Memory B cell (primary cell): Measurements from ENCODE around the gene ARHGAP1.

Experiments used
- ATAC-seq: fragments of 150-1000 bp; cut with Tn5 transposase; 2 replicates; pipeline ENCODE4 v1.10.0; 2021; ENCODE audit warnings: low read depth, mild to moderate bottlenecking, moderate library complexity
- DNase-seq, 2 donors: peaks; one replicate each; pipeline ENCODE4 v3.0.0; 2022; ENCODE audit warnings: low spot score in 2 of 2
- H3K27ac Mint-ChIP-seq: one replicate; pipeline ENCODE4 v1.8.0; 2022; ENCODE audit warnings: mild to moderate bottlenecking, moderate library complexity, mixed read lengths
- H3K27me3 Mint-ChIP-seq: one replicate; pipeline ENCODE4 v1.8.0; 2022; ENCODE audit warnings: mixed read lengths
- H3K36me3 Mint-ChIP-seq: one replicate; pipeline ENCODE4 v1.8.0; 2022; ENCODE audit warnings: mild to moderate bottlenecking, mixed read lengths
- H3K4me1 Mint-ChIP-seq: one replicate; pipeline ENCODE4 v1.8.0; 2022; ENCODE audit warnings: mixed read lengths
- H3K4me3 Mint-ChIP-seq: one replicate; pipeline ENCODE4 v1.8.0; 2022; ENCODE audit warnings: mild to moderate bottlenecking, moderate library complexity, mixed read lengths
- H3K9me3 Mint-ChIP-seq: one replicate; pipeline ENCODE4 v1.8.0; 2022; ENCODE audit warnings: mixed read lengths

Gene ARHGAP1

DNA sequence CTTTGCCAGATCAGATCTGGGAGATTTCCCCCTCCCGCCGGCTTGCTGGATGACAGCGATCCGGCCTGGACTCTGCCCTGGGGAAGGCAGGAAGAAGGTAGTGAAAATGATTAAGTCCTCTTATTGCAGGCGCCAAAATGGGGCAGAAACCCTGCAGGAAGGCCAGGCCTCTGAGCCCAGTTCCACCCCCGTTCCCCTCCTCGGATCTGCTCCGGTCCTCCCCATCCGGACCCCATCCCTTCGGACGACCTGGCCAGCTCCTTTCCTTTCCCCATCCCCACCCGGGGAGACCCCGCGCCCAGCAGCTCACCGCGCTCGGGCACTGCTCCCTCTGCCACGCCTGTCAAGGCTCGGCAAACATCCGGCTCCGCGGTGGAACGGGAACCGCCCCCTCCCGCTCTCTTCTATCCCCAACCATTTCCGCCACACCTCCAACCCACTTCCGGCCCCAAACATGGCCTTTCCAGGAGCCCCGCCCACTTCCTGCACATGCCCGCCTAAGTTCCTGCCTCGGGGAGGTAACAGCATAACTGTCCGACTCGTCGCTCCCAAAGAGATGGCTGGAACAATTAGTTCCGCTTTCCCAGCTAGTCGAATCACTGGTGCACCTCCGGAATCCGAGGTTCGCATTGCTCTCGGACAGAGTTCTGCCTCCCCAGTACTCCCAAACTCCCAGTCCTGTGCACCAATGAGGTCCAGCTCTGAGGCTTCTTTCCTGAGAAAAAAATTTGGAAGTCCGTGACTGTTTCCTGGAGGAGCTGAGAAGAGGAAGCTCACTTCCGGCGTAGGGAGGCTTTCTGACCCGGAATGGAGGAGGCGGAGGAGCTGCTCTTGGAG lies at the start of gene ARHGAP1, which contains the start of gene ZNF408:
TSS of gene ARHGAP1 (minus strand) at position 379 of the 837 bp plus-strand sequence. CDS start 4,512 bp downstream, outside the sequence.
TSS of gene ZNF408 (plus strand) at position 791 of the 837 bp plus-strand sequence. CDS start at position 808, 17 bp downstream.
- Mint-ChIP-seq H3K27me3 (no peaks in the 10 kb centered on the region), H3K9me3 (no peaks in the 10 kb centered on the region), H3K27ac (peak within 1 kb of the TSS; percentile 89), H3K36me3 (peaks cover 7% of the 10 kb centered on the region), H3K4me3 (peak within 1 kb of the TSS; percentile 97), H3K4me1 (peaks cover 22% of the 10 kb centered on the region)
- peak; percentile 96 to 98 for DNase-seq
- peak; percentile 96 for ATAC-seq

DNA sequence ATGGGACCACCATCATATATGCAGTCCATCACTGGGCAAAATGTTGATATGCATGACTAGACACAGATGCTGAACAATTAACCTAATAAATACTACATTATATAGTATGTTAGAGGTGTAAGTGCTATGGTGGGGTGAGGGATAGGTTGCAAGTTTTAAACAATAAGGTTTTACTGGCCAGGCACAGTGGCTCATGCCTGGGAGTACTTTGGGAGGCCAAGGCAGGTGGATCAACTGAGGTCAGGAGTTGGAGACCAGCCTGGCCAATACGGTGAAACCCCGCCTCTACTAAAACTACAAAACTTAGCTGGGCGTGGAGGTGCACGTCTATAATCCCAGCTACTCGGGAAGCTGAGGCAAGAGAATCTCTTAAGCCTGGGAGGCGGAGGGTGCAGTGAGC lies 46.7 kb upstream of the ARHGAP1 start:
- no peaks in the 10 kb centered on the region for H3K27me3 Mint-ChIP-seq
- H3K4me3 Mint-ChIP-seq: no peak overlapping the region
- H3K4me1 Mint-ChIP-seq: no peaks in the 10 kb centered on the region
- ATAC-seq (no peak), DNase-seq (no peak)
- H3K27ac Mint-ChIP-seq: no peak overlapping the region
- H3K9me3 Mint-ChIP-seq: no peaks in the 10 kb centered on the region
- H3K36me3 Mint-ChIP-seq: peaks cover 51% of the 10 kb centered on the region

DNA sequence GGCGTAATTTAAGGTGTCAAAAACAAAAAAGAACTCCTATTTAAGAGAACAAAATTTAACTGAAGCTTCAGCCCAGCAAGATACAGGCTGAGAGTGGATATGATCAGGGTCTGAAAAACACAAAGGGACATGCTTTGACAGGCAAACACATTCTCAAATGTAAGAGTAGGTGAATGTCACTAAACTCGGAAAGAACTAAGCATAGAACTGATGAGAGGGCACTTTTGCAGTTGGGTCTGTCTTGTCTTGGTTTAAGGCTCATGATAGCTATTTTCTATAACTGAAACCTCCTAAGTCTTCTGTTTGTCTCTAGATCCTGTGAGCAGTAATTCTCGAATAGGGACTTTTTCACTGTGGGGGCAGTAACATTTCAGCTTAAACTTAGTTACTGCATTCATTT lies 45.6 kb upstream of the ARHGAP1 start:
- peaks cover 48% of the 10 kb centered on the region for H3K36me3 Mint-ChIP-seq

DNA sequence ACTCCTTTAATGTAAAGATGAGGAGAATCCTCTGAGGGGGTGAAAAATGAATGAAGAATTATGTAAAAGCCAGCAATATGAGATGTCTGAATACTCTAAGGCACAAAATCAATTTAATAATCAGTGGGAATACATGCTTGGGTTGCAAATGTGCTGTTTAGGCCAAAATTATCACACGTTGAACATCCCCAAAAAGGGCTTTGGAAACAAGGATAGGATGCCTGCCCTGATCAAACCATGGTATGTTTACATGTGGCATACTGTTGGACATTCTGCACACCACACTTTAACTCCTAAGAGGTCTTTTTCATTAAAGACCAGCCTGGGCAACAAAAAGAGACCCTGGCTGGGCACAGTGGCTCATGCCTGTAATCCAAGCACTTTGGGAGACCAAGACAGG lies 44.9 kb upstream of the ARHGAP1 start:
- Mint-ChIP-seq H3K9me3 (no peaks in the 10 kb centered on the region), H3K27ac (no peak overlapping the region), H3K36me3 (peaks cover 48% of the 10 kb centered on the region), H3K27me3 (no peaks in the 10 kb centered on the region), H3K4me3 (no peak overlapping the region), H3K4me1 (no peaks in the 10 kb centered on the region)
- no peak for ATAC-seq
- DNase-seq: no peak

More for the DNA sequence above, 45.6 kb upstream of the ARHGAP1 start:
- Mint-ChIP-seq H3K27me3 (no peaks in the 10 kb centered on the region), H3K27ac (no peak overlapping the region), H3K4me3 (no peak overlapping the region), H3K4me1 (no peaks in the 10 kb centered on the region), H3K9me3 (no peaks in the 10 kb centered on the region)
- DNase-seq (no peak), ATAC-seq (no peak)

DNA sequence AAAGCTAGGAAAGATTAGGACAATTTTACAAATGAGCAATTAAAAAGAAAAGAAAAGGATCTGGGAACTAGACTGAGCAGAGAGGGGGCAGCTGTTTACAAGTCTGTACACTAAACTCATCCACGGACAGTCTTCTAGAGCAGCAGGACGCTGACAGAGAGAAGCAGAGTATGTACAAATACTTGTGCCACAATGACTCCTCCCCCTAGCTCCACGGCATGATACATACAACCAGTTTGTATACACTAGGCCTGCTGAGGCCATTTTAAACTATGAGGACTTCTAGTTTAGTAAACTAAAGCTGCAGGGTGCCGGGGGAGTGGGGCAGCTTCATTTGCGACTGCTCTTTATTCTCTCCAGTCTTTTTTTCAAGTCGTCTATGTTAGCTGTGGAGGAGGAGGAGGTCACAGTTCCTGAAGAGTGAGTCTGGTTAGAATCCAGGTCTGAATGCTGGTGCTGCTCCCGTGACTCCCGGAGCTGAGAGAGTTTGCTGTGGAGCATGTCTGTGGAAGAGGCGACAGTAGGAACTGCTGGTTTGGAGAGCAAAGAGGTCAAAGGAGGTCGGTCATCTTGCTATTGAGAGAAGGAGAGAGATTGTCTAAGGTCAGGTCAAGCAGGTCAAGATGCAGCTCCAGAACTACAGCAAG lies 43.4 kb upstream of the ARHGAP1 start:
- H3K9me3 Mint-ChIP-seq: no peaks in the 10 kb centered on the region
- H3K27ac Mint-ChIP-seq: no peak overlapping the region
- no peak for DNase-seq
- H3K27me3 Mint-ChIP-seq: no peaks in the 10 kb centered on the region
- no peak for ATAC-seq
- H3K4me1 Mint-ChIP-seq: no peaks in the 10 kb centered on the region
- H3K4me3 Mint-ChIP-seq: no peak overlapping the region
- H3K36me3 Mint-ChIP-seq: peaks cover 42% of the 10 kb centered on the region

DNA sequence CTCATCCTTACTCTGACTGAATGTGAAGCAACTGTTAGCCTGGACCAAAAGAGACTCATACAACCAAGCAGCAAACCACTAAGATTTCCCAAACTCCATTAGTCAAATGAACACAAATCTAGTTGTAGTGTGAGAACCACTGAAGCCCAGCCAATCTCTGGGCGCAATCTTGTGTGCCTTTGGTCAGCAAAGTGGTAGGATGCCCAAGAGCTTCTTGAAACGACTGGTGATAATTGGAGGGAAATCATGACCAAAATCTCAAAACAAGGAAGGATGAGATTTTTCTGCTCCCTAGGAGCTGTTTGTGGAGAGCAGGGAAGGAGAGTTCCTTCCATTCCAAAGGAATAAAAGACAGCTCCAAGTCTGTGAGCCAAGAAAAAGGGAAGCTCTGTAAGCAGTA lies 42.6 kb upstream of the ARHGAP1 start:
- Mint-ChIP-seq H3K27me3 (no peaks in the 10 kb centered on the region), H3K36me3 (peaks cover 40% of the 10 kb centered on the region), H3K9me3 (no peaks in the 10 kb centered on the region), H3K4me1 (no peaks in the 10 kb centered on the region), H3K4me3 (no peak overlapping the region), H3K27ac (no peak overlapping the region)
- ATAC-seq (no peak), DNase-seq (no peak)

DNA sequence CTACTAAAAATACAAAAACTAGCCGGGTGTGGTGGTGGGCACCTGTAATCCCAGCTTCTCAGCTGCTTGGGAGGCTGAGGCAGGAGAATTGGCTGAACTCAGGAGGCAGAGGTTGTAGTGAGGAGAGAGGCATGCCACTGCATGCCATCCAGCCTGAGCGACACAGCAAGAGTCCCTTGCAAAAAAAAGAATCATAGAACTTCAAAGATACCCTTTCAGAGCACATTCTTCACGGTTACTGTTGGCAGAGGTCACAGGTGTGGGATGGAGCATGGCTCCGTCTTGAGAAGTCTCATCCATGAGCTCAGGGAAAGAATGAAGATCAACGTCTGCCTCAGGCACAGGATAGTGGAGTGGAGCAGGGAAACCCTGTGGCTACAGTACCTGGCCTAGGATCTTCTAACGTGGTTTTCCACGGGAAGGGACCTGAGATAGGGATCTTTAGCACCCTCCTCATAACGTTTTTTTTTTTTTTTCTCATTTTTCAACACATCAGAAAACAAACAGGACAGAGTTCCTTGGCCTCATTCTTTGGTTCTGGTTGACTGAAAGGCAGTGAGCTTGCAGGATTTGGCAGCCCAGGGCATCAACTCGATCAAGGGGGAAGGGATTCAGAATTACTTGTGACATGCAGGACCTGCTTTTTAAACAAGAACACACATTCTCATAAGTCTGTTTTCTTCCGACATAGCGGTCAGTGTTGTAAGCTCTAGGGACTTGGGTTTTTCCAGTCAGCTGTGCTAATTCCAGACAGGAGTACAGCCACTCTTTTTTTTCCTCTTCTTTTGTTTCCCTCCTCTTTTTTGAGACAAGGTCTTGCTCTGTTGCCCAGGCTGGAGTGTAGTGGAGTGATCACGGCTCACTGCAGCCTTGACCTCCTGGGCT lies 41.4 kb upstream of the ARHGAP1 start:
- Mint-ChIP-seq H3K36me3 (peaks cover 33% of the 10 kb centered on the region), H3K4me1 (no peaks in the 10 kb centered on the region), H3K4me3 (no peak overlapping the region), H3K27ac (no peak overlapping the region), H3K27me3 (no peaks in the 10 kb centered on the region), H3K9me3 (no peaks in the 10 kb centered on the region)
- ATAC-seq: no peak
- DNase-seq: no peak

DNA sequence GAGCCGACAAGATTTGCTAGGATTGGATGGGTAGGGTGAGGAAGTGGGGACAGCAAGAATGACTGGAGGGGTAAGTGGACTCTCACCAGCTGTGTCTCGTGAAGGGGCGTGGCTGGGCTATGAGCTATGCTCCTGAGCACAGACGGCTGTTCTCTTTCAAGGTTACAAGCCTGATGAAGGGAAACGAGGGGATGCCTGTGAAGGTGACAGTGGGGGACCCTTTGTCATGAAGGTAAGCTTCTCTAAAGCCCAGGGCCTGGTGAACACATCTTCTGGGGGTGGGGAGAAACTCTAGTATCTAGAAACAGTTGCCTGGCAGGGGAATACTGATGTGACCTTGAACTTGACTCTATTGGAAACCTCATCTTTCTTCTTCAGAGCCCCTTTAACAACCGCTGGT lies 38.5 kb upstream of the ARHGAP1 start:
- no peaks in the 10 kb centered on the region for H3K9me3 Mint-ChIP-seq
- H3K27me3 Mint-ChIP-seq: no peaks in the 10 kb centered on the region
- ATAC-seq (no peak), DNase-seq (no peak)
- H3K27ac Mint-ChIP-seq: no peak overlapping the region
- H3K4me1 Mint-ChIP-seq: no peaks in the 10 kb centered on the region
- H3K36me3 Mint-ChIP-seq: peaks cover 17% of the 10 kb centered on the region
- H3K4me3 Mint-ChIP-seq: no peak overlapping the region

DNA sequence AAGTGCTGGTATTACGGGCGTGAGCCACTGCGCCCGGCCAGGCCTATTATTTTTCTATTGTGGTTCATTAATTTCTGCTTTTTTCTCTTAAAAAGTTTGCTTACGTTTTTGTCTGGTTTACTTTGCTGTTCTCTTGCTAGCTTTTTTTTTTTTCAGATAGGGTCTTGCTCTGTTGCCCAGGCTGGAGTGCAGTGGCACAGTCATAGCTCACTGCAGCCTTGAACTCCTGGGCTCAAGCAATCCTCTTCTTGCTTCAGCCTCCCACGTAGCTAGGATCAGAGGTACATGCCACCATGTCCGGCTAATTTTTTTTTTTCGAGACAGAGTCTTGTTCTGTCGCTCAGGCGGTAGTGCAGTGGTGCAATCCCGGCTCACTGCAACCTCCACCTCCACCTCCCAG lies 37.3 kb upstream of the ARHGAP1 start:
- H3K9me3 Mint-ChIP-seq: no peaks in the 10 kb centered on the region
- H3K27me3 Mint-ChIP-seq: no peaks in the 10 kb centered on the region
- no peaks in the 10 kb centered on the region for H3K4me1 Mint-ChIP-seq
- H3K36me3 Mint-ChIP-seq: peaks cover 11% of the 10 kb centered on the region
- no peak for DNase-seq
- no peak overlapping the region for H3K27ac Mint-ChIP-seq
- no peak overlapping the region for H3K4me3 Mint-ChIP-seq
- ATAC-seq: no peak

DNA sequence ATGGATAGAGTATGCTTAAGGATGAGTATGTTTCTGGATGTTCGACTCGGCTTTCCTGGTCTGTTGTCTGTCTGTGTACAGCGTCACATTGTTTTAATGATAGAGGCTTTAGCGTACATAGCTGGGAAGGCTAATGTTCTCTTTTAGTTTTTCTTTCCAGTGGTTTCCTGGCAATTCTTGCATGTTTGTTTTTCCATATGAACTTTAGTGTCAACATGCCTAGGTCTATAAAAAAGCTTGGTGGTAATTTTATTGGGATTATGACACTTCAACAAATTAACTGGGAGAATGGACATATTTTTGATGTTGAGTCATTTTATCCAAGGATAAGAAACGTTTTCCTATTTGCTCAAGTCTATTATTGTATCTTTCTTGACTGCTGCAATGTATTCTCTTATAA lies 36.2 kb upstream of the ARHGAP1 start:
- Mint-ChIP-seq H3K4me1 (no peaks in the 10 kb centered on the region), H3K27ac (no peak overlapping the region), H3K27me3 (no peaks in the 10 kb centered on the region), H3K4me3 (no peak overlapping the region), H3K36me3 (peaks cover 5% of the 10 kb centered on the region), H3K9me3 (no peaks in the 10 kb centered on the region)
- ATAC-seq (no peak), DNase-seq (no peak)

DNA sequence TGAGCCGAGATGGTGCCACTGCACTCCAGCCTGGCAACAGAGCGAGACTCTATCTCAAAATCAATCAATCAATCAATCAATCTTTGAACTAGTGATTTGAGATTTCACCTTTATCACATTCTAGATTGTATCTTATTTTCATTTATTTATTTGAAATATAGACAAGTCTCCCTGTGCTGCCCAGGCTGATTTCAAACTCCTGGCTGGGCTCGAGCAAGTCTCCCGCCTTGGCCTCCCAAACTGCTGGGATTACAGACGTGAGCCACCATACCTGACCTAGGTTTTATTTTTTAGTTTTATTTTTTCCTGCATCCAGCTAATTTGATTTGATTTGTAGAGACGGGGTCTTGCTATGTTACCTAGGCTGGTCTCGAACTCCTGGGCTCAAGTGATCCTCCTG lies 35.7 kb upstream of the ARHGAP1 start:
- Mint-ChIP-seq H3K4me1 (no peaks in the 10 kb centered on the region), H3K36me3 (peaks cover 2% of the 10 kb centered on the region), H3K27ac (no peak overlapping the region), H3K9me3 (no peaks in the 10 kb centered on the region), H3K27me3 (no peaks in the 10 kb centered on the region), H3K4me3 (no peak overlapping the region)
- DNase-seq (no peak), ATAC-seq (no peak)

DNA sequence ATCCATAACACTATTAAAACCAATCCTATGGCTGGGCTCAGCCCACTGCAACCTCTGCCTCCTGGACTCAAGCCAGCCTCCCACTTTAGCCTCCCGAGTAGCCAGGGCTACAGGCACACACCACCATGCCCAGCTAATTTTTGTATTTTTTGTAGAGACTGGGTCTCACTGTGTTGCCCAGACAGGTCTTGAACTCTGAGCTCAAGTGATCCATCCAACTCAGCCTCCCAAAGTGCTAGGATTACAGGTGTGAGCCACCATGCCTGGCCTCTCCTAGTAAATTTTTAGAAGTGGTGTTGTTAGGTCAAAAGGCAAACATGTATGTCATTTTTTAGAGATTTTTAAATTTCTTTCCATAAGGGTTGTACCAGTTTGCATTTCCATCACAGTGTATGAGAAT lies 32.8 kb upstream of the ARHGAP1 start:
- DNase-seq (no peak), ATAC-seq (no peak)
- Mint-ChIP-seq H3K4me1 (no peaks in the 10 kb centered on the region), H3K9me3 (no peaks in the 10 kb centered on the region), H3K4me3 (no peak overlapping the region), H3K36me3 (no peaks in the 10 kb centered on the region), H3K27ac (no peak overlapping the region), H3K27me3 (no peaks in the 10 kb centered on the region)

DNA sequence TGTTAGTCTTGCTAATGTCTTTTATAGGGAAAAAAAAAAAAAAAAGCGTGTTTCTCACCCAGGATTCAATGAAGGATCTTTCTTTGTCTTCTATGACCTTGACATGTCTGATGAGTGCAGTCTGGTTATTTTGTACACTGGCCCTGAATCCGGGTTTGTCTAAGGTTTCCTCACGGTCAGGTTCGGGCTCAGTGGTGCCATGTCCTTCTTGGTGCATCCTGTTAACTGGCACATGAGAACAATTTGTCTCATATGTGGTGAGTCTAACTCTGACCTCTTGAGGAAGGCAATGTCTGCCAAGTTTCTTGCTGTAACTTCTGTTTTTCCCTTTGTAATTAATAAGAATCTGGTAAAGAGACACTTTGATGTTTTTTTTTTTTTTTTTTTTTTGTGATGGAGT lies 31.1 kb upstream of the ARHGAP1 start:
- no peaks in the 10 kb centered on the region for H3K36me3 Mint-ChIP-seq

More for the DNA sequence above, 31.1 kb upstream of the ARHGAP1 start:
- DNase-seq (no peak), ATAC-seq (no peak)
- Mint-ChIP-seq H3K27ac (no peak overlapping the region), H3K4me1 (no peaks in the 10 kb centered on the region), H3K4me3 (no peak overlapping the region), H3K27me3 (no peaks in the 10 kb centered on the region), H3K9me3 (no peaks in the 10 kb centered on the region)
